A549 (cell line): ENCODE results near the gene PRDM5.

Source experiments
- NR3C1 ChIP-seq: fragments of >200 bp; sonication (Bioruptor Twin); formaldehyde crosslinking; IDR thresholded peaks from 3 replicates; pipeline ENCODE4 v1.6.1; 2017
- RNF2 ChIP-seq: fragments of 200-600 bp; sonication (generic); IDR thresholded peaks from 2 replicates; pipeline ENCODE4 v1.6.1; 2016; ENCODE audit warnings: low read depth, mild to moderate bottlenecking, antibody characterized with exemption, moderate library complexity, borderline replicate concordance
- TF ChIP-seq, protein P1 (sequence below): fragments of >200 bp; sonication (Bioruptor Twin); formaldehyde crosslinking; IDR thresholded peaks from 3 replicates; pipeline ENCODE4 v1.5.1; 2016
- TF ChIP-seq, protein P2 (sequence below): fragments of 200-600 bp; sonication (generic); IDR thresholded peaks from 2 replicates; pipeline ENCODE4 v1.6.1; 2016; ENCODE audit warnings: antibody characterized with exemption, mild to moderate bottlenecking, moderate library complexity
- TF ChIP-seq, protein P3 (sequence below): fragments of 150-350 bp; IDR thresholded peaks from 2 replicates; pipeline ENCODE4 v1.6.1; 2014; ENCODE audit warnings: low read depth, mild to moderate bottlenecking, low read length

DNA sequence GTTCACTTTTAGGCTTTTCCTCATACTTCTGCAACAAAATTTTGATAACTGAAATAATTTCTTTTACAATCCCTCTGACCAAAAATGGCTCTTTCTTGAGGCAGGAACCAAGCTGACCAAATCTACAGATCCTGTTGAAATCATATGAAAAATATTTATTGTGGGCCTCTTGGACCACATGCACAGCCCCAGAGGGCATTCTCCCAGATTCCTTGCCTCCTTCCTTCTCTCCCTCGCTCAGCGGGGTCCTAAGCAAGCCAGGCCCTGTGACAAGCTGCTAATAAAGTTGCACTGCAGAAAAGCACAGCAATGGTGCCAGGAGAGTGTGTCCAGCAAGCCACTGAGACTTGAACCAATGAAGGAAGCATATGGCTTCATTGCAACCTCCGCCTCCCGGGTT, 40.7 kb downstream of the PRDM5 start:
- TF ChIP-seq, protein P1, sequence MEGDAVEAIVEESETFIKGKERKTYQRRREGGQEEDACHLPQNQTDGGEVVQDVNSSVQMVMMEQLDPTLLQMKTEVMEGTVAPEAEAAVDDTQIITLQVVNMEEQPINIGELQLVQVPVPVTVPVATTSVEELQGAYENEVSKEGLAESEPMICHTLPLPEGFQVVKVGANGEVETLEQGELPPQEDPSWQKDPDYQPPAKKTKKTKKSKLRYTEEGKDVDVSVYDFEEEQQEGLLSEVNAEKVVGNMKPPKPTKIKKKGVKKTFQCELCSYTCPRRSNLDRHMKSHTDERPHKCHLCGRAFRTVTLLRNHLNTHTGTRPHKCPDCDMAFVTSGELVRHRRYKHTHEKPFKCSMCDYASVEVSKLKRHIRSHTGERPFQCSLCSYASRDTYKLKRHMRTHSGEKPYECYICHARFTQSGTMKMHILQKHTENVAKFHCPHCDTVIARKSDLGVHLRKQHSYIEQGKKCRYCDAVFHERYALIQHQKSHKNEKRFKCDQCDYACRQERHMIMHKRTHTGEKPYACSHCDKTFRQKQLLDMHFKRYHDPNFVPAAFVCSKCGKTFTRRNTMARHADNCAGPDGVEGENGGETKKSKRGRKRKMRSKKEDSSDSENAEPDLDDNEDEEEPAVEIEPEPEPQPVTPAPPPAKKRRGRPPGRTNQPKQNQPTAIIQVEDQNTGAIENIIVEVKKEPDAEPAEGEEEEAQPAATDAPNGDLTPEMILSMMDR: no peak
- TF ChIP-seq, protein P2, sequence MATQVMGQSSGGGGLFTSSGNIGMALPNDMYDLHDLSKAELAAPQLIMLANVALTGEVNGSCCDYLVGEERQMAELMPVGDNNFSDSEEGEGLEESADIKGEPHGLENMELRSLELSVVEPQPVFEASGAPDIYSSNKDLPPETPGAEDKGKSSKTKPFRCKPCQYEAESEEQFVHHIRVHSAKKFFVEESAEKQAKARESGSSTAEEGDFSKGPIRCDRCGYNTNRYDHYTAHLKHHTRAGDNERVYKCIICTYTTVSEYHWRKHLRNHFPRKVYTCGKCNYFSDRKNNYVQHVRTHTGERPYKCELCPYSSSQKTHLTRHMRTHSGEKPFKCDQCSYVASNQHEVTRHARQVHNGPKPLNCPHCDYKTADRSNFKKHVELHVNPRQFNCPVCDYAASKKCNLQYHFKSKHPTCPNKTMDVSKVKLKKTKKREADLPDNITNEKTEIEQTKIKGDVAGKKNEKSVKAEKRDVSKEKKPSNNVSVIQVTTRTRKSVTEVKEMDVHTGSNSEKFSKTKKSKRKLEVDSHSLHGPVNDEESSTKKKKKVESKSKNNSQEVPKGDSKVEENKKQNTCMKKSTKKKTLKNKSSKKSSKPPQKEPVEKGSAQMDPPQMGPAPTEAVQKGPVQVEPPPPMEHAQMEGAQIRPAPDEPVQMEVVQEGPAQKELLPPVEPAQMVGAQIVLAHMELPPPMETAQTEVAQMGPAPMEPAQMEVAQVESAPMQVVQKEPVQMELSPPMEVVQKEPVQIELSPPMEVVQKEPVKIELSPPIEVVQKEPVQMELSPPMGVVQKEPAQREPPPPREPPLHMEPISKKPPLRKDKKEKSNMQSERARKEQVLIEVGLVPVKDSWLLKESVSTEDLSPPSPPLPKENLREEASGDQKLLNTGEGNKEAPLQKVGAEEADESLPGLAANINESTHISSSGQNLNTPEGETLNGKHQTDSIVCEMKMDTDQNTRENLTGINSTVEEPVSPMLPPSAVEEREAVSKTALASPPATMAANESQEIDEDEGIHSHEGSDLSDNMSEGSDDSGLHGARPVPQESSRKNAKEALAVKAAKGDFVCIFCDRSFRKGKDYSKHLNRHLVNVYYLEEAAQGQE: no peak
- TF ChIP-seq RNF2 (no peak), NR3C1 (no peak)
- TF ChIP-seq, protein P3, sequence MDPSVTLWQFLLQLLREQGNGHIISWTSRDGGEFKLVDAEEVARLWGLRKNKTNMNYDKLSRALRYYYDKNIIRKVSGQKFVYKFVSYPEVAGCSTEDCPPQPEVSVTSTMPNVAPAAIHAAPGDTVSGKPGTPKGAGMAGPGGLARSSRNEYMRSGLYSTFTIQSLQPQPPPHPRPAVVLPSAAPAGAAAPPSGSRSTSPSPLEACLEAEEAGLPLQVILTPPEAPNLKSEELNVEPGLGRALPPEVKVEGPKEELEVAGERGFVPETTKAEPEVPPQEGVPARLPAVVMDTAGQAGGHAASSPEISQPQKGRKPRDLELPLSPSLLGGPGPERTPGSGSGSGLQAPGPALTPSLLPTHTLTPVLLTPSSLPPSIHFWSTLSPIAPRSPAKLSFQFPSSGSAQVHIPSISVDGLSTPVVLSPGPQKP: no peak
